Measurements from ENCODE around the gene TNIP2. TPM values are rescaled to one million over a fixed set of nuclear protein-coding genes. Genes with fewer than 3 reads are reported as not detected.
"Not testable (repeated sequence)": the region's sequence is repeated elsewhere in the genome, so short reads cannot be mapped to it uniquely, and the experiment has no call there.

TNIP2 gene
- total RNA-seq, 4 donors from 2014 or later: 91.8 to 203 (median 129) TPM

DNA sequence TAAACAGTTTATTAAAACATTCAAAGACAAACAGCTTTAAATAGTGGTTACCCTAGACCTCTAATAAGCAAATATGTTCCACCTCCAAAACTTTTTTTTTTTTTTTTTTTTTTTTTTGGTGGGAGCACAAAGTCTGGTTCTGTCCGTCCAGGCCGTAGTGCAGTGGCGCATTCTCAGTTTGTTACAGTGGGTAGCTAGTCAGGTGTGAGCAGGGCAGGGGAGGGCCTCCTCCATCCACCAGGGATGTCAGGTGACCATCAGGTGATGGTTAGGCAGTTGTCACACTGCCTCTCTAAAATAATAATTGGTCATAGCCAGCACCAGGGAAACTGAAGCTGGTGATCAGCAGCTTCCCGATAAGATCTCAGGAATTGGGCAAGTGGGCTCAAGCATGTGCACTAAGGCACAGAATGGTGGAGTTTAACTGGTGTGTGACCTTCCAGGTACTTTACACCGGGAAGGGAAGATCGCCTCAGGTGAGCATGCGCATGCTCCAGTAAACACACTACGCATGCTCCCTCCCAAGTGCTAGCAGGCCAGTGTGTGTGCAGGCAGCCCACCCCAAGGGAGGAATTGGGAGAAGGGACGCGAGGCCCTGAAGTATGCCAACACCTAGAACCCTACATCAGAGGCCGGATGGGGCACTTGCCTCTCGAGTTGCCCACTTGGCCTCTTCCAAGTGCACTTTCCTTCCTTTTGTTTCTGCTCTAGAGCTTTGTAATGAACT, 27.2 kb downstream of the TNIP2 start:
- Histone ChIP-seq H3K36me3 (peaks cover 0 to 26% (median 5%) of the 10 kb centered on the region in 4 donors), H3K9me3 (no peaks in the 10 kb centered on the region), H3K27ac (no peak overlapping the region), H3K27me3 (no peaks in the 10 kb centered on the region), H3K4me3 (no peak overlapping the region), H3K4me1 (no peaks in the 10 kb centered on the region)
- WGBS, 2 donors (ENCODE audit: low coverage in 1 of 2): 93 to 100% methylated on average over 4 to 12 of the region's 12 CpGs
- TF ChIP-seq POLR2AphosphoS5 (IDR thresholded peaks at IDR 0.05) (no peak), POLR2A (IDR thresholded peaks at IDR 0.05) (no peak)
- TF ChIP-seq, protein P1, sequence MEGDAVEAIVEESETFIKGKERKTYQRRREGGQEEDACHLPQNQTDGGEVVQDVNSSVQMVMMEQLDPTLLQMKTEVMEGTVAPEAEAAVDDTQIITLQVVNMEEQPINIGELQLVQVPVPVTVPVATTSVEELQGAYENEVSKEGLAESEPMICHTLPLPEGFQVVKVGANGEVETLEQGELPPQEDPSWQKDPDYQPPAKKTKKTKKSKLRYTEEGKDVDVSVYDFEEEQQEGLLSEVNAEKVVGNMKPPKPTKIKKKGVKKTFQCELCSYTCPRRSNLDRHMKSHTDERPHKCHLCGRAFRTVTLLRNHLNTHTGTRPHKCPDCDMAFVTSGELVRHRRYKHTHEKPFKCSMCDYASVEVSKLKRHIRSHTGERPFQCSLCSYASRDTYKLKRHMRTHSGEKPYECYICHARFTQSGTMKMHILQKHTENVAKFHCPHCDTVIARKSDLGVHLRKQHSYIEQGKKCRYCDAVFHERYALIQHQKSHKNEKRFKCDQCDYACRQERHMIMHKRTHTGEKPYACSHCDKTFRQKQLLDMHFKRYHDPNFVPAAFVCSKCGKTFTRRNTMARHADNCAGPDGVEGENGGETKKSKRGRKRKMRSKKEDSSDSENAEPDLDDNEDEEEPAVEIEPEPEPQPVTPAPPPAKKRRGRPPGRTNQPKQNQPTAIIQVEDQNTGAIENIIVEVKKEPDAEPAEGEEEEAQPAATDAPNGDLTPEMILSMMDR (IDR thresholded peaks at IDR 0.05): no peak
- intact Hi-C loops (cut with DNase I; ENCODE audit: low total_unique reads) (no loop called here), in situ Hi-C loops (cut with MboI; ENCODE audit: low pct_ligation_motif_present in 1 of 4, low pct_unique_long_range_greater_than_20kb in 1 of 4, low sequenced_read_pairs in 3 of 4) (no loop called here)
- no peak for DNase-seq

DNA sequence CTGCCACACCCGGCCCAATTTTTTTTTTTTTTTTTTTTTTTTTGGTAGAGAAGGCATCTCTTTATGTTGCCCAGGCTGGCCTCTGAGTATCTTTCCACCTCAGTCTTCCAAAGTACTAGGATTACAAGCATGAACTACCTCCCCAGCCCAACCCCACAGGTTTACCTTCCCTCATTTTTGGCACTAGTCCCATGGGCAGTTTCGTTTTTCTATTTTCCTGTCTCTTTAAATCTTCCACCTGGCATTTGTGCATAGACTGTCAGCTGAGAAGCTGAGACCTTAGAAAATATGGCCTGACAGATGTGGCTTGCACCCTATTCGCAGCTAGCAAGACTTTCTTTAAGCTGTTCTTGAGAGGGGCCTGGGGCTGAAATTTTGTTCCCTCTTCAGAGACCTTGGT, 27.9 kb downstream of the TNIP2 start:
- no peaks in the 10 kb centered on the region for H3K9me3 ChIP-seq
- no peak overlapping the region for H3K27ac ChIP-seq
- peaks cover 0 to 26% (median 5%) of the 10 kb centered on the region in 4 donors for H3K36me3 ChIP-seq
- no peaks in the 10 kb centered on the region for H3K27me3 ChIP-seq
- H3K4me1 ChIP-seq: no peaks in the 10 kb centered on the region
- no peak for TF ChIP-seq POLR2AphosphoS5 (IDR thresholded peaks at IDR 0.05)
- TF ChIP-seq, protein P1 (IDR thresholded peaks at IDR 0.05): no peak
- no peak for TF ChIP-seq POLR2A (IDR thresholded peaks at IDR 0.05)
- no peak overlapping the region for H3K4me3 ChIP-seq
- intact Hi-C loops (cut with DNase I; ENCODE audit: low total_unique reads) (no loop called here), in situ Hi-C loops (cut with MboI; ENCODE audit: low pct_ligation_motif_present in 1 of 4, low pct_unique_long_range_greater_than_20kb in 1 of 4, low sequenced_read_pairs in 3 of 4) (no loop called here)
- 70 to 71% methylated on average over 1 to 3 of the region's 3 CpGs for WGBS, 2 donors (ENCODE audit: low coverage in 1 of 2)
- DNase-seq: no peak

DNA sequence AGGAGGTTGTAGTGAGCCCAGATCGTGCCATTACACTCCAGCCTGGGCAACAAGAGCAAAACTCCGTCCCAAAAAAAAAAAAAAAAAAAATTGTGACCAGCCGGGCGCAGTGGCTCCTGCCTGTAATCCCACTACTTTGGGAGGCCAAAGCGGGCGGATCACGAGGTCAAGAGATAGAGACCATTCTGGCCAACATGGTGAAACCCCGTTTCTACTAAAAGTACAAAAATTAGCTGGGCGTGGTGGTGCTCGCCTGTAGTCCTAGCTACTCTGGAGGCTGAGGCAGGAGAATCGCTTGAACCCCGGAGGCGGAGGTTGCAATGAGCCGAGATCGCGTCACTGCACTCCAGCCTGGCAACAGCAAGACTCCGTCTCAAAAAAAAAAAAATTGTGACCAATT, 29.3 kb downstream of the TNIP2 start:
- H3K36me3 ChIP-seq: peaks cover 0 to 20% (median 4%) of the 10 kb centered on the region in 4 donors
- 97% methylated on average over 5 to 17 of the region's 17 CpGs for WGBS, 2 donors (ENCODE audit: low coverage in 1 of 2)
- not testable (repeated sequence) for DNase-seq

DNA sequence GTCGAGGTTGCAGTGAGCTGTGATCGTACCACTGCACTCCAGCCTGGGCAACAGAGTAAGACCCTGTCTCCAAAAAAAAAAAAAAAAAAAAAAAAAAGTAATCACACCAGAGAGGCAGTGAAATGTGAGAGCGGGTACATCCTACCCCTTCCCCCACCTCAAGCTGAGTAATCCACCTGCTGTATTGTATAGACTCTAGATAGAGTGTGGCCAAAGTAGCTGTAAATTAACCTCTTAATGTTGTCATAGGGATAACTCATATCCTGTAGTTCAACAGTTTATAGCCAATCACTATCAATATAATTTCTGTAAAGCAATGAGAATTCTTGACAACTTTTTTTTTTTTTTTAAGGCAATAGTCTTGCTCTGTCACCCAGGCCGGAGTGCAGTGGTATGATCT, 30.8 kb downstream of the TNIP2 start:
- TF ChIP-seq POLR2AphosphoS5 (IDR thresholded peaks at IDR 0.05): no peak
- TF ChIP-seq, protein P1 (IDR thresholded peaks at IDR 0.05): no peak
- TF ChIP-seq EP300 (IDR thresholded peaks at IDR 0.05; ENCODE audit: low read depth): no peak
- no peak for TF ChIP-seq POLR2A (IDR thresholded peaks at IDR 0.05)
- no peaks in the 10 kb centered on the region for H3K9me3 ChIP-seq
- no peak for DNase-seq
- WGBS, 2 donors (ENCODE audit: low coverage in 1 of 2): 95 to 100% methylated on average over 3 to 4 of the region's 4 CpGs
- no peaks in the 10 kb centered on the region for H3K27me3 ChIP-seq
- H3K36me3 ChIP-seq: peaks cover 0 to 18% (median 4%) of the 10 kb centered on the region in 4 donors
- no peaks in the 10 kb centered on the region for H3K4me1 ChIP-seq
- in situ Hi-C loops (cut with MboI; ENCODE audit: low pct_ligation_motif_present in 1 of 4, low pct_unique_long_range_greater_than_20kb in 1 of 4, low sequenced_read_pairs in 3 of 4): no loop called here
- H3K4me3 ChIP-seq: no peak overlapping the region
- H3K27ac ChIP-seq: no peak overlapping the region
- intact Hi-C loops (cut with DNase I; ENCODE audit: low total_unique reads): no loop called here

More for the DNA sequence above, 29.3 kb downstream of the TNIP2 start:
- H3K27me3 ChIP-seq; H3K4me3 ChIP-seq; H3K27ac ChIP-seq; in situ Hi-C loops (cut with MboI; ENCODE audit: low pct_ligation_motif_present in 1 of 4, low pct_unique_long_range_greater_than_20kb in 1 of 4, low sequenced_read_pairs in 3 of 4); H3K4me1 ChIP-seq; intact Hi-C loops (cut with DNase I; ENCODE audit: low total_unique reads); H3K9me3 ChIP-seq: not testable (repeated sequence)

DNA sequence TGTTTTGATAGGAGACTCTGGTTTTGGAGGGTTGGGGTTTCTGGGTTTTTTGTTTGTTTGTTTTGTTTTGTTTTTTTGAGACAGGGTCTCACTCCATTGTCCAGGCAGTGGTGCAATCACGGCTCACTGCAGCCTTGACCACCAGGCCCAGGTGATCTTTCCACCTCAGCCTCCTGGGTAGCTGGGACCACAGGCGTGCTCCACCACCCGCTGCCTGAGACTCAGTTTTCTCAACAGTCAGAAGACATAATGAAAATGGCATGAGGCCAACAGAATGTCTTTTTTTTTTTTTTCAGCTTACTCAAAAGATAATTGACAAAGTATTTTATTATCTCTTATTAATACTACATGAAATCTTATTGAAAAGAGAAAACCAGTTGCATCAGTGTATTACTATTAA, 32.4 kb downstream of the TNIP2 start:
- 93 to 94% methylated on average over 2 to 3 of the region's 3 CpGs for WGBS, 2 donors (ENCODE audit: low coverage in 1 of 2)
- H3K9me3 ChIP-seq: no peaks in the 10 kb centered on the region
- H3K4me1 ChIP-seq: no peaks in the 10 kb centered on the region
- H3K36me3 ChIP-seq: peaks cover 0 to 19% (median 8%) of the 10 kb centered on the region in 4 donors
- TF ChIP-seq EP300 (IDR thresholded peaks at IDR 0.05; ENCODE audit: low read depth) (no peak), POLR2AphosphoS5 (IDR thresholded peaks at IDR 0.05) (no peak), POLR2A (IDR thresholded peaks at IDR 0.05) (no peak)
- TF ChIP-seq, protein P1 (IDR thresholded peaks at IDR 0.05): no peak
- H3K4me3 ChIP-seq: no peak overlapping the region
- no peak for DNase-seq
- no peaks in the 10 kb centered on the region for H3K27me3 ChIP-seq
- in situ Hi-C loops (cut with MboI; ENCODE audit: low pct_ligation_motif_present in 1 of 4, low pct_unique_long_range_greater_than_20kb in 1 of 4, low sequenced_read_pairs in 3 of 4): no loop called here
- H3K27ac ChIP-seq: no peak overlapping the region
- intact Hi-C loops (cut with DNase I; ENCODE audit: low total_unique reads): no loop called here

Data from transverse colon (tissue), 4 donors.